IMR-90 (cell line): ENCODE results near the gene SDK1. TPM values are rescaled to one million over a fixed set of nuclear protein-coding genes. Genes with fewer than 3 reads are reported as not detected.
"Not testable (repeated sequence)": the region's sequence is repeated elsewhere in the genome, so short reads cannot be mapped to it uniquely, and the experiment has no call there.

Source experiments
- ATAC-seq: fragments of 200-7000 bp; cut with Tn5 transposase; 2 replicates; pipeline ENCODE4 v1.9.1; 2020; ENCODE audit warnings: low read depth, mild to moderate bottlenecking, moderate library complexity
- BruUV-seq: library from RNA; stranded (reverse); fragments of 400-500 nt; replicated peaks from 2 replicates; lab custom pipeline; 2021; lab: Mats Ljungman, UMichigan
- CTCF ChIA-PET: fragments of 300-600 bp; formaldehyde crosslinking; extraction: SDS; loops from one replicate; lab custom pipeline; 2021; ENCODE audit warnings: antibody characterized with exemption; lab: Yijun Ruan, JAX
- POLR2A ChIA-PET: fragments of 300-600 bp; sonication (Branson Sonifier 250); formaldehyde crosslinking; loops from one replicate; lab custom pipeline; 2022; ENCODE audit warnings: antibody characterized with exemption; ENCODE audit not compliant: unreplicated experiment; lab: Charles Lee
- DNase-seq: peaks from one replicate; pipeline ENCODE4 v3.0.0; 2013
- H2AFZ ChIP-seq: replicated peaks from 2 replicates; pipeline ENCODE3; 2013; ENCODE audit warnings: low read length, mild to moderate bottlenecking; ENCODE audit not compliant: poor library complexity
- H2AK5ac ChIP-seq: 2 replicates; pipeline ENCODE4 v1.6.1; 2013; ENCODE audit warnings: low read depth, low read length, inconsistent platforms
- H2AK9ac ChIP-seq: replicated peaks from 2 replicates; pipeline ENCODE3; 2013; ENCODE audit warnings: mild to moderate bottlenecking, low read depth, low read length, moderate library complexity; ENCODE audit not compliant: poor library complexity
- H2BK120ac ChIP-seq: 2 replicates; pipeline ENCODE4 v1.6.1; 2013; ENCODE audit warnings: low read depth, low read length, inconsistent platforms
- H2BK15ac ChIP-seq: 3 replicates; pipeline ENCODE4 v1.6.1; 2013; ENCODE audit warnings: low read depth, low read length, inconsistent platforms
- H2BK20ac ChIP-seq: 2 replicates; pipeline ENCODE4 v1.6.1; 2013; ENCODE audit warnings: low read depth, mild to moderate bottlenecking, inconsistent platforms, low read length, moderate library complexity
- H2BK5ac ChIP-seq: 2 replicates; pipeline ENCODE4 v1.6.1; 2013; ENCODE audit warnings: mild to moderate bottlenecking, low read depth, low read length, inconsistent platforms; ENCODE audit not compliant: poor library complexity, severe bottlenecking
- H3K14ac ChIP-seq: replicated peaks from 2 replicates; pipeline ENCODE4 v1.6.1; 2013; ENCODE audit warnings: low read depth, low read length, inconsistent platforms
- H3K18ac ChIP-seq: 2 replicates; pipeline ENCODE4 v1.6.1; 2013; ENCODE audit warnings: low read depth, low read length, control low read depth
- H3K23ac ChIP-seq: 2 replicates; pipeline ENCODE4 v1.6.1; 2013; ENCODE audit warnings: low read depth, low read length, inconsistent platforms
- H3K27ac ChIP-seq: 2 replicates; pipeline ENCODE4 v1.5.1; 2013; ENCODE audit warnings: mild to moderate bottlenecking, control low read depth, low read length; ENCODE audit not compliant: insufficient read depth
- H3K27me3 ChIP-seq: 2 replicates; pipeline ENCODE4 v1.6.1; 2013; ENCODE audit warnings: low read length; ENCODE audit not compliant: control insufficient read depth, insufficient read depth
- H3K36me3 ChIP-seq: 2 replicates; pipeline ENCODE4 v1.6.1; 2013; ENCODE audit warnings: low read length, mixed read lengths; ENCODE audit not compliant: control insufficient read depth, insufficient read depth
- H3K4ac ChIP-seq: 2 replicates; pipeline ENCODE4 v1.6.1; 2013; ENCODE audit warnings: low read depth, low read length, inconsistent platforms
- H3K4me1 ChIP-seq: 2 replicates; pipeline ENCODE4 v1.6.1; 2013; ENCODE audit warnings: low read length, mixed read lengths; ENCODE audit not compliant: control insufficient read depth, insufficient read depth
- H3K4me2 ChIP-seq: 2 replicates; pipeline ENCODE4 v1.6.1; 2013; ENCODE audit warnings: low read depth, mild to moderate bottlenecking, control low read depth, low read length, moderate library complexity
- H3K4me3 ChIP-seq: 2 replicates; pipeline ENCODE4 v1.5.1; 2013; ENCODE audit warnings: low read depth, mild to moderate bottlenecking, control low read depth, low read length, moderate library complexity; ENCODE audit not compliant: insufficient read depth
- H3K56ac ChIP-seq: 2 replicates; pipeline ENCODE4 v1.6.1; 2013; ENCODE audit warnings: low read length, inconsistent platforms; ENCODE audit not compliant: insufficient read depth; ENCODE audit errors: extremely low read depth
- H3K79me1 ChIP-seq, 2 experiments: 2 replicates each; pipeline ENCODE4 v1.6.1; 2013; ENCODE audit warnings: low read length in 2 of 2, inconsistent platforms in 1 of 2, low read depth in 1 of 2
- H3K9ac ChIP-seq: 2 replicates; pipeline ENCODE4 v1.6.1; 2013; ENCODE audit warnings: low read depth, low read length, control low read depth
- H3K9me1 ChIP-seq: 2 replicates; pipeline ENCODE4 v1.6.1; 2013; ENCODE audit warnings: low read length, inconsistent platforms; ENCODE audit not compliant: insufficient read depth
- H3K9me3 ChIP-seq: 2 replicates; pipeline ENCODE4 v1.6.1; 2013; ENCODE audit warnings: low read length; ENCODE audit not compliant: control insufficient read depth, insufficient read depth
- H4K20me1 ChIP-seq: 2 replicates; pipeline ENCODE4 v1.6.1; 2013; ENCODE audit warnings: low read length, inconsistent platforms; ENCODE audit not compliant: insufficient read depth
- H4K5ac ChIP-seq: 2 replicates; pipeline ENCODE4 v1.6.1; 2013; ENCODE audit warnings: mild to moderate bottlenecking, low read depth, low read length, control low read depth
- H4K8ac ChIP-seq, 2 experiments: 2 replicates each; pipeline ENCODE4 v1.6.1; 2013; ENCODE audit warnings: low read depth in 2 of 2, low read length in 2 of 2, control low read depth in 1 of 2, inconsistent platforms in 1 of 2
- H4K91ac ChIP-seq: 2 replicates; pipeline ENCODE4 v1.6.1; 2013; ENCODE audit warnings: low read depth, low read length, inconsistent platforms; ENCODE audit not compliant: insufficient read depth
- whole genome bisulfite sequencing, 2 experiments: methylation state at CpG; one replicate each; pipeline versions ENCODE4 v1.1.5 to v1.1.7; 2013; ENCODE audit warnings: missing lambda C conversion rate in 2 of 2; ENCODE audit not compliant: insufficient read length in 1 of 2; ENCODE audit errors: extremely low coverage in 2 of 2; 5-methylcytosine and 5-hydroxymethylcytosine counted together
- dilution Hi-C: fragments of 300-500 bp; cut with HindIII; formaldehyde crosslinking; loops from one replicate; pipeline ENCODE4 v1.14.3; 2018; ENCODE audit warnings: low sequenced_read_pairs; ENCODE audit not compliant: unreplicated experiment
- in situ Hi-C: fragments of 300-500 bp; cut with MboI; formaldehyde crosslinking; loops from 3 replicates; pipeline ENCODE4 v1.14.3; 2019; ENCODE audit warnings: low sequenced_read_pairs, inconsistent platforms, mixed read lengths
- intact Hi-C: fragments of 100-400 bp; cut with micrococcal nuclease; formaldehyde crosslinking; loops from 2 replicates; pipeline ENCODE4 v1.10.0; 2022
- polyA plus RNA-seq, 3 experiments: library from polyadenylated mRNA; depleted of rRNA; stranded (reverse); fragments of >200 nt; gene quantifications; 2 replicates each; pipeline ENCODE4 v1.2.3, GENCODE V29; 2012; ENCODE audit warnings: low replicate concordance in 1 of 3
- total RNA-seq: library from RNA; depleted of rRNA; stranded (reverse); fragments of >200 nt; gene quantifications from 2 replicates; pipeline ENCODE4 v1.2.3, GENCODE V29; 2012

Gene SDK1
- total and polyA plus RNA-seq, 2 of the 4 experiments (the other 2 are of a cell fraction): 1.5 to 1.6 TPM

DNA sequence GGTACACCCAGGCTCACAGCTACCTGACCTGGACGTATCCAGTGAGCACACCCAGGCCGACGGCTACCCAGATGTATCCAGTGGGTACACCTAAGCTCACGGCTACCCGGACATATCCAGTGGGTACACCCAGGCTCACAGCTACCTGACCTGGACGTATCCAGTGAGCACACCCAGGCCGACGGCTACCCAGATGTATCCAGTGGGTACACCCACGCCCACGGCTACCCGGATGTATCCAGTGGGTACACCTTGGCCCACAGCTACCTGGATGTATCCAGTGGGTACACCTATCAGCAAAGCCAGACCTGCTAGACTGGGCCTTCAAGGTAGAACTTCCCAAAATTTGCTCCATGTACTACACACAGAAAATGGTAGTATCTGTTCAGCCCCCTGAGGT, 662.7 kb downstream of the SDK1 start:
- intact Hi-C loops, H2AFZ ChIP-seq, H3K14ac ChIP-seq, H3K9ac ChIP-seq, H3K23ac ChIP-seq, H3K9me3 ChIP-seq, H2BK15ac ChIP-seq, H3K18ac ChIP-seq, H3K36me3 ChIP-seq, POLR2A ChIA-PET, H3K4ac ChIP-seq, H3K4me2 ChIP-seq, BruUV-seq, DNase-seq, H3K27ac ChIP-seq, H3K27me3 ChIP-seq, H4K5ac ChIP-seq, H2BK5ac ChIP-seq, ATAC-seq, H3K56ac ChIP-seq, H4K8ac ChIP-seq, in situ Hi-C loops, H3K79me1 ChIP-seq, CTCF ChIA-PET, H3K4me1 ChIP-seq, H2BK120ac ChIP-seq, dilution Hi-C loops, H2AK5ac ChIP-seq, H2AK9ac ChIP-seq, H4K20me1 ChIP-seq, H2BK20ac ChIP-seq, H3K9me1 ChIP-seq, H3K4me3 ChIP-seq, H4K91ac ChIP-seq: not testable (repeated sequence)
- WGBS, 2 experiments: 100% methylated on average over 5 of the region's 11 CpGs; no CpG with 5 or more reads in 1 of the 2 experiments
